Urinary bladder (tissue), 4 donors: ENCODE results near the gene LMO2. TPM values are rescaled to one million over a fixed set of nuclear protein-coding genes. Genes with fewer than 3 reads are reported as not detected.

ENCODE experiments used
- DNase-seq: peaks from one replicate; pipeline ENCODE4 v3.0.0-alpha.2; 2015; ENCODE audit errors: extremely low spot score
- H3K27ac ChIP-seq: one replicate; pipeline ENCODE4 v1.5.1; 2013; ENCODE audit warnings: low read depth, mild to moderate bottlenecking, moderate library complexity
- H3K36me3 ChIP-seq: one replicate; pipeline ENCODE4 v1.6.1; 2013; ENCODE audit warnings: mild to moderate bottlenecking, moderate library complexity; ENCODE audit not compliant: insufficient read depth
- H3K4me1 ChIP-seq: one replicate; pipeline ENCODE4 v1.6.1; 2013; ENCODE audit warnings: mild to moderate bottlenecking, moderate library complexity; ENCODE audit not compliant: insufficient read depth
- H3K4me3 ChIP-seq: one replicate; pipeline ENCODE4 v1.5.1; 2013; ENCODE audit warnings: low read depth, low read length
- WGBS: extraction: QIAGEN DNeasy Blood & Tissue Kit; methylation state at CpG from one replicate; pipeline ENCODE4 v1.1.7; 2013; 5-methylcytosine and 5-hydroxymethylcytosine counted together
- polyA plus RNA-seq: library from polyadenylated mRNA; stranded (reverse); fragments of 200-250 nt; gene quantifications from one replicate; pipeline ENCODE4 v1.2.3, GENCODE V29; 2013
- total RNA-seq: library from RNA; depleted of rRNA; stranded (reverse); fragments of >200 nt; gene quantifications from one replicate; pipeline ENCODE4 v1.2.3, GENCODE V29; 2014
- donor health status: healthy with polysubstance abuse.
- donor health status: healthy.

The LMO2 gene
- total and polyA plus RNA-seq, 2 donors: 17.0 to 24.1 TPM

- 95% methylated on average over 3 of the region's 3 CpGs for WGBS
- DNase-seq: no peak
- Histone ChIP-seq H3K36me3 (no peaks in the 10 kb centered on the region), H3K4me1 (no peaks in the 10 kb centered on the region), H3K4me3 (no peak overlapping the region), H3K27ac (no peak overlapping the region)
These were observed 2.0 kb downstream of the LMO2 start for GRCh38 chr11:33889821-33890378.

GRCh38 chr11:33889296-33889695 lies 2.6 kb downstream of the LMO2 start:
- no peaks in the 10 kb centered on the region for H3K4me1 ChIP-seq
- H3K4me3 ChIP-seq: no peak overlapping the region
- DNase-seq: no peak
- 93% methylated on average over 6 of the region's 6 CpGs for WGBS
- H3K27ac ChIP-seq: no peak overlapping the region
- H3K36me3 ChIP-seq: no peaks in the 10 kb centered on the region

GRCh38 chr11:33887886-33888285 lies 4.0 kb downstream of the LMO2 start:
- DNase-seq: no peak
- Histone ChIP-seq H3K4me1 (no peaks in the 10 kb centered on the region), H3K4me3 (no peak overlapping the region), H3K27ac (no peak overlapping the region), H3K36me3 (no peaks in the 10 kb centered on the region)
- WGBS: 78% methylated on average over 5 of the region's 5 CpGs

- Histone ChIP-seq H3K4me1 (no peaks in the 10 kb centered on the region), H3K36me3 (no peaks in the 10 kb centered on the region), H3K4me3 (no peak overlapping the region), H3K27ac (no peak overlapping the region)
- WGBS: 73% methylated on average over 3 of the region's 3 CpGs
- DNase-seq: no peak
These were observed 6.4 kb downstream of the LMO2 start for GRCh38 chr11:33885338-33886005.

- no peak overlapping the region for H3K27ac ChIP-seq
- H3K36me3 ChIP-seq: no peaks in the 10 kb centered on the region
- 91% methylated on average over 3 of the region's 3 CpGs for WGBS
- no peak overlapping the region for H3K4me3 ChIP-seq
- DNase-seq: no peak
- H3K4me1 ChIP-seq: no peaks in the 10 kb centered on the region
These were observed 7.3 kb downstream of the LMO2 start for GRCh38 chr11:33884601-33885000.

- WGBS: 88% methylated on average over 5 of the region's 5 CpGs
- no peaks in the 10 kb centered on the region for H3K4me1 ChIP-seq
- H3K4me3 ChIP-seq: no peak overlapping the region
- H3K27ac ChIP-seq: no peak overlapping the region
- H3K36me3 ChIP-seq: no peaks in the 10 kb centered on the region
- DNase-seq: no peak
These were observed 7.8 kb downstream of the LMO2 start for GRCh38 chr11:33884035-33884434.

- no peaks in the 10 kb centered on the region for H3K4me1 ChIP-seq
- 52% methylated on average over 11 of the region's 11 CpGs for WGBS
- no peak overlapping the region for H3K27ac ChIP-seq
- H3K36me3 ChIP-seq: no peaks in the 10 kb centered on the region
- no peak for DNase-seq
- no peak overlapping the region for H3K4me3 ChIP-seq
These were observed 10.0 kb downstream of the LMO2 start for GRCh38 chr11:33881651-33882503.

- H3K27ac ChIP-seq: no peak overlapping the region
- 77% methylated on average over 7 of the region's 7 CpGs for WGBS
- DNase-seq: no peak
- H3K4me3 ChIP-seq: no peak overlapping the region
- no peaks in the 10 kb centered on the region for H3K4me1 ChIP-seq
- no peaks in the 10 kb centered on the region for H3K36me3 ChIP-seq
These were observed 10.9 kb downstream of the LMO2 start for GRCh38 chr11:33880979-33881378.

GRCh38 chr11:33879375-33879774 lies 12.5 kb downstream of the LMO2 start:
- no peak overlapping the region for H3K4me3 ChIP-seq
- WGBS: 87% methylated on average over 9 of the region's 9 CpGs

GRCh38 chr11:33877038-33877437 lies 14.8 kb downstream of the LMO2 start:
- H3K4me1 ChIP-seq: no peaks in the 10 kb centered on the region
- H3K36me3 ChIP-seq: no peaks in the 10 kb centered on the region
- DNase-seq: no peak
- no peak overlapping the region for H3K4me3 ChIP-seq
- no peak overlapping the region for H3K27ac ChIP-seq
- 80% methylated on average over 3 of the region's 3 CpGs for WGBS

More at GRCh38 chr11:33879375-33879774, 12.5 kb downstream of the LMO2 start:
- no peak overlapping the region for H3K27ac ChIP-seq
- H3K4me1 ChIP-seq: no peaks in the 10 kb centered on the region
- no peaks in the 10 kb centered on the region for H3K36me3 ChIP-seq
- no peak for DNase-seq

- Histone ChIP-seq H3K36me3 (no peaks in the 10 kb centered on the region), H3K4me1 (no peaks in the 10 kb centered on the region), H3K4me3 (no peak overlapping the region), H3K27ac (no peak overlapping the region)
- DNase-seq: no peak
- 86% methylated on average over 2 of the region's 2 CpGs for WGBS
These were observed 16.1 kb downstream of the LMO2 start for GRCh38 chr11:33875621-33876294.

GRCh38 chr11:33874910-33875490 lies 16.9 kb downstream of the LMO2 start:
- Histone ChIP-seq H3K4me3 (no peak overlapping the region), H3K27ac (no peak overlapping the region), H3K36me3 (no peaks in the 10 kb centered on the region), H3K4me1 (no peaks in the 10 kb centered on the region)
- DNase-seq: no peak
- WGBS: 81% methylated on average over 12 of the region's 12 CpGs

GRCh38 chr11:33874433-33874832 lies 17.4 kb downstream of the LMO2 start:
- no peak overlapping the region for H3K4me3 ChIP-seq
- H3K4me1 ChIP-seq: no peaks in the 10 kb centered on the region
- H3K36me3 ChIP-seq: peaks cover 2% of the 10 kb centered on the region
- WGBS: 63% methylated on average over 3 of the region's 3 CpGs
- no peak for DNase-seq
- no peak overlapping the region for H3K27ac ChIP-seq
